ENCODE data around the gene HOXC5.
A peak's percentile ranks its signal among the peaks of the same experiment; 100 is the strongest.

HOXC5 gene

DNA sequence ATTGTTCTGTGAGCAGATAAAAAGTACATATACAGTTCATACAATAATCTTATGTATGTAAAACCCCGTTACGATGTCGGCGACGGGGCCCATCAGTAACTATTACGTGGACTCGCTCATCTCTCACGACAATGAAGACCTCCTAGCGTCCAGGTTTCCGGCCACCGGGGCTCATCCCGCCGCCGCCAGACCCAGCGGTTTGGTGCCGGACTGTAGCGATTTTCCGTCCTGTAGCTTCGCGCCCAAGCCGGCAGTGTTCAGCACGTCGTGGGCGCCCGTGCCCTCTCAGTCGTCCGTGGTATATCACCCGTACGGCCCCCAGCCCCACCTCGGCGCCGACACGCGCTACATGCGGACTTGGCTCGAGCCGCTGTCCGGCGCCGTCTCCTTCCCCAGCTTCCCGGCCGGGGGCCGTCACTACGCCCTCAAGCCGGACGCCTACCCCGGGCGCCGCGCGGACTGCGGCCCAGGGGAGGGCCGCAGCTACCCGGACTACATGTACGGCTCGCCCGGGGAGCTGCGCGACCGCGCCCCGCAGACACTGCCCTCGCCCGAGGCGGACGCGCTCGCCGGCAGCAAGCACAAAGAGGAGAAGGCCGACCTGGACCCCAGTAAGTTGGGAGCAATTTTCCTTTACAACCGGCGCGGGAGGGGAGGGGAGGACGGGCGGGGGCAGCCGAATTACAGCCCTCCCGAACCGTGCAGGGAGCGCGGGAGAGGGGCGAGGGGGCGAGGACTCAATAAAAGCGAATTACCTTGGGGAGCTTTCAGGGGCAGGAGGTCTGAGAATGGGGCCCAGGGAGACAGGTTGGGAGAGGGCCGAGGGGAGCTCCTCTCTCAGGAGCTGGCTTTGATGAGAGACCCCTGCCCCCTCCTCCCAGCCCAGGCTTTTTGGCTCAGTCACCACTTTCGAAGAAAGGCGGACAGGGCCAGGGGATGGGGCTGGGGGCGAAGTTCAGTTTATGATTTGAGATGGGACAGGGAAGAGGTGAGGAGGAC lies 32.4 kb upstream of the HOXC5 start, which contains the start of gene HOXC9:
Gene HOXC9, plus strand, starts transcription at position 46 of the 999 bp plus-strand sequence. Its CDS starts 28 bp downstream, at position 74.
- H3K27me3 Mint-ChIP-seq, result peaks cover 43% of the 10 kb centered on the region
- H3K9me3 Mint-ChIP-seq, result no peaks in the 10 kb centered on the region
- H3K27ac Mint-ChIP-seq, result no peak within 1 kb of the TSS
- peaks cover 13% of the 10 kb centered on the region for H3K4me1 Mint-ChIP-seq
- ATAC-seq (ENCODE audit: low read depth) (no peak), DNase-seq (ENCODE audit: low spot score in 2 of 2) (no peak)
- H3K4me3 Mint-ChIP-seq, result no peak within 1 kb of the TSS
- H3K36me3 Mint-ChIP-seq, result no peaks in the 10 kb centered on the region

DNA sequence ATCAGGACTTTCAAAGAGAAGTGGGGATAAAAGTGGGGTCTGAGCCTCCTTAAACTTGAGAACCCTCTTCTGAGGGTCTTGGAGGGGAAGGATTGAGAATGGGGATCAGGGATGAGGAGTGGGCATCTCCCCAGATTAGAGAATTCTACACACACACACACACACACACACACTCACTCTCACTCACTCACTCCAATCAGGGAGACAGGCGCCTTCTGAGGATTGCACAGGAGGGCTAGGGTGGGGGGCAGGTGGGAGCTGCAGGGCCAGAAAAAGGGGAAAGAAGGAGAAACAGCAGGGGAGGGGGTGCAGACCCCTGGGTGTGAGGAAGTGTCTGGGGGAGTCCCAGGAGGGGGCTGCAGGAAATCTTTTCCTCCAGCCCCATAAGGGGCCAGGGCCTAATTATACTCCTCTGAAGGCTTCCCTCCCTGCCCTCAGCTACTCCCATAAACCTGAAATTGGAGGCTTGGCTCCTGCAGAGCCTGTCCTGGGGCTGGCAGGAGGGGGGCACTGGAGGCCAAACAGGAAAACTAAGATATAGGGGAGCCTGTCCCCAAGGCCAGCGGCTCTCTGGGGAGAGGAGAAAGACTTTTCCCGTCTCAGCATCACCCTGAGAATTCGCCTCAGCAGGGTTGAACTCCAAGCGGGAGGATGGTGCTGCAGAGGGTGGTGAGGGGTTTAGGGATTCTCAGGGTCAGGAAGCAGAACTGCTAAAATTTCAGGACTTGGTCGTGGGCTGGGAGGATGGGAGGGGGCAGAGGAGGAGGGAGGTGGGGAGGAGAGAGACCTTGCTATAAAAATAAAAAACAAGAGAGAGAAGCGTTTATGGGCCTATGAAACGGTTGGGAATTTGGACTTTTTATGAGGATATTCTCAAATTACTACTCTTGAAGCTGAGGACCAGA lies 31.3 kb upstream of the HOXC5 start:
- Mint-ChIP-seq H3K27ac (peak overlapping the region; percentile 52), H3K27me3 (peaks cover 41% of the 10 kb centered on the region), H3K9me3 (no peaks in the 10 kb centered on the region), H3K4me1 (peaks cover 12% of the 10 kb centered on the region), H3K36me3 (no peaks in the 10 kb centered on the region), H3K4me3 (no peak overlapping the region)
- no peak for ATAC-seq (ENCODE audit: low read depth)
- no peak for DNase-seq (ENCODE audit: low spot score in 2 of 2)

DNA sequence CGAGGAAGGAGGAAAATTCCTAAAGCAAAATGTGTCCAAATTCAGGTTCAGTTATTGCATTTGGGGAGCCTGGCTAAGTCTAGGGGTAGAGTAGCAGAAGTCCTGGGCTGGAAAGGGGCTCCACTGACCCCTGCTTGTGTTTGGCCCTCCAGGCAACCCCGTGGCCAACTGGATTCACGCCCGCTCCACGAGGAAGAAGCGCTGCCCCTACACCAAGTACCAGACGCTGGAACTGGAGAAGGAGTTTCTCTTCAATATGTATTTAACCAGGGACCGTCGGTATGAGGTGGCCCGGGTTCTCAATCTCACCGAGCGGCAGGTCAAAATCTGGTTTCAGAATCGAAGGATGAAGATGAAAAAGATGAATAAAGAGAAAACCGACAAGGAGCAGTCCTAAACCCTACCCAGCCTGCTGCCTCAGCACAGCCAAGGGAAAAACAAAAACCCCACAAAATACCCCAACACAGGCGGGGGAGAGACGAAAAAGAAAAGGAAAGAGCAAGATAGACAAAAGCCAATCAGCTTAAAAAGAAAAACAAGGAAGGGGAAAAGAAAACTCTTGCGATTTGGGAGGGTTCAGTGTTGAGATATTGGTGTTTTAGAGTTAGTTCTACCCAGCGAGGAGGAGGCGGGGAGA lies 30.5 kb upstream of the HOXC5 start:
- H3K4me1 Mint-ChIP-seq, result peaks cover 10% of the 10 kb centered on the region
- H3K27me3 Mint-ChIP-seq, result peaks cover 39% of the 10 kb centered on the region
- no peaks in the 10 kb centered on the region for H3K36me3 Mint-ChIP-seq
- H3K27ac Mint-ChIP-seq, result no peak overlapping the region
- no peak overlapping the region for H3K4me3 Mint-ChIP-seq
- ATAC-seq (ENCODE audit: low read depth), result no peak
- DNase-seq (ENCODE audit: low spot score in 2 of 2), result no peak
- no peaks in the 10 kb centered on the region for H3K9me3 Mint-ChIP-seq

DNA sequence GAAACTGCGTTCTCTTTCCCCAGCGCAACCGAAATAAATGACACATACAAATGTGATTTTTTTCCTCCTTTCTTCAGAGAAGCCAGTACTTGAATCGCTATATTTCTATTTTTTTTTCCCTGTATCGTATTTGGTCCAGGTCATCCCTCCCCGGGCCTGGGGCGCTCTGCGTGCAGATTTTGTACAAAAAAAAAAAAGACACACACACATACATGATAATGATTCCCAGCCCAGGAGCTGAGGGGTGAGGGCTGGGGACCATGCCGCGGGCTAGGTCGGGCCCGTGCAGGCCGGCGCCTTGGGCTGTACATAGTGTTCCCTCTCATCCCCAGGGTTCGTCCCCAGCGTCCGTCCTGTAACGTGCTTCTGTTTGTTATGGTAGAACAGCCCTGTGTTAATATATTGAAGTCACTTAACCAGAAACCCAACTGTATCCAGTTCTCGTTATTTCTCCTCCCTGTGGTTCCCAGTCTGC lies 29.9 kb upstream of the HOXC5 start:
- Mint-ChIP-seq H3K4me3 (no peak overlapping the region), H3K4me1 (peaks cover 7% of the 10 kb centered on the region), H3K27ac (no peak overlapping the region), H3K36me3 (no peaks in the 10 kb centered on the region), H3K27me3 (peaks cover 40% of the 10 kb centered on the region), H3K9me3 (no peaks in the 10 kb centered on the region)
- ATAC-seq (ENCODE audit: low read depth) (no peak), DNase-seq (ENCODE audit: low spot score in 2 of 2) (no peak)

DNA sequence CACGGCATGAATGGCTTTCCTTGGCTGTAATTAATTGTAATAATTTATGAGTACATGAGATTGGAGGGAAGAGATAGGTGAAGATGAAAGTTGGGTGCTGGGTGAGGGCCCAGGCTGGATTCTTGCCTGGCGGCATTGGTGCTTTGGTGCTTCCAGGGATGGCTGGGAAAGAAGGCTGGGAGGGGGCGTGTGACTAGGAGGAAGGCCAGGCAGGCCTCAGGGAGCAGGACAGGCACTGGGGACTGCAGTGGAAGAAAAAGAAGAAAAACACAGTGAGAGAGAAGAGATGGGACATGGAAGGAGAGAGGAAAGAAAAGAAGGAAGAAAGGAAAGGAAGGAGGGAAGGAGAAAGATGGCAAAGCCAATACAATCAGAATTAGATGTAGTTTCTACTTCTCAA lies 29.2 kb upstream of the HOXC5 start:
- H3K4me3 Mint-ChIP-seq, result no peak overlapping the region

DNA sequence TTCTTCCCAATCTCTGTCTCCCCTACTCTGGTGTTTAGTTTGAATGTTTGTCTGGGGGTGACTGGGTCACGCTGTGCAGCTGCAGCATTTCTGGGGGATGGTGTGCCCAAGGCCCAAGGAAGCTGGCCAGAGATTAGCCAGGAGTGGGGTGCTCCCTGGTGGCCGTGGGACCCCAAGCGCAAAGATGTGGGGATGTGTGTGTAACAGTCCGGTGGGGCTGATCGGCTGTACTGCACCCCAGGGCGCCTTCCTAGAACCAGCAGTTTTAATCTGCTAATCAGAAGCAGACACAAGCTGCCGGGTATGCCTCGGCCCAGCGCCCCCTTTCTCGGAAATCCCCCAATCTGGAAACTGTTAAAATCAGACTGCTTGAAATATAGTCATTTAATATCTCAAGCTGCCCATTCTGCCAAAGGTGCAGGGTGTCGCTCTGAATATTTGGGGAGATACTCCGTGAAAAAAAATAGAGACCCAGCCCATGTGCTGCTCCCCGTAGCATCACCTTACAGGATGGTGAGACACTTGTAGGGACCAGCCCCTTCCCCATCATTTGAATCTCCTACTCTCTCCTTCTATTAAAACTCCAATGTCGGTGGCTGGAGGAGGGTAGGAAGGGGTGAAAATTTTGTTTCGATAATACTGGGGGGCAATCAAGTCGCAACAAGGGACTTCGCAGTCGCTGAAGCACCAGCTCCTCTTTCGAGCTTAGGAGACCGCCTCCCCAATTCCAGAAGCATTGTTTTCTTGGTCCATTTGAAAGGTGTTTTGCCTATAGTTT lies 28.6 kb upstream of the HOXC5 start:
- ATAC-seq (ENCODE audit: low read depth) (no peak), DNase-seq (ENCODE audit: low spot score in 2 of 2) (no peak)
- H3K4me3 Mint-ChIP-seq, result no peak overlapping the region
- H3K9me3 Mint-ChIP-seq, result no peaks in the 10 kb centered on the region
- H3K36me3 Mint-ChIP-seq, result no peaks in the 10 kb centered on the region
- H3K4me1 Mint-ChIP-seq, result peaks cover 9% of the 10 kb centered on the region
- H3K27me3 Mint-ChIP-seq, result peaks cover 36% of the 10 kb centered on the region
- H3K27ac Mint-ChIP-seq, result no peak overlapping the region

More for the DNA sequence above, 29.2 kb upstream of the HOXC5 start:
- Mint-ChIP-seq H3K36me3 (no peaks in the 10 kb centered on the region), H3K27ac (no peak overlapping the region), H3K4me1 (peaks cover 7% of the 10 kb centered on the region), H3K9me3 (no peaks in the 10 kb centered on the region), H3K27me3 (peaks cover 35% of the 10 kb centered on the region)
- ATAC-seq (ENCODE audit: low read depth), result no peak
- no peak for DNase-seq (ENCODE audit: low spot score in 2 of 2)

DNA sequence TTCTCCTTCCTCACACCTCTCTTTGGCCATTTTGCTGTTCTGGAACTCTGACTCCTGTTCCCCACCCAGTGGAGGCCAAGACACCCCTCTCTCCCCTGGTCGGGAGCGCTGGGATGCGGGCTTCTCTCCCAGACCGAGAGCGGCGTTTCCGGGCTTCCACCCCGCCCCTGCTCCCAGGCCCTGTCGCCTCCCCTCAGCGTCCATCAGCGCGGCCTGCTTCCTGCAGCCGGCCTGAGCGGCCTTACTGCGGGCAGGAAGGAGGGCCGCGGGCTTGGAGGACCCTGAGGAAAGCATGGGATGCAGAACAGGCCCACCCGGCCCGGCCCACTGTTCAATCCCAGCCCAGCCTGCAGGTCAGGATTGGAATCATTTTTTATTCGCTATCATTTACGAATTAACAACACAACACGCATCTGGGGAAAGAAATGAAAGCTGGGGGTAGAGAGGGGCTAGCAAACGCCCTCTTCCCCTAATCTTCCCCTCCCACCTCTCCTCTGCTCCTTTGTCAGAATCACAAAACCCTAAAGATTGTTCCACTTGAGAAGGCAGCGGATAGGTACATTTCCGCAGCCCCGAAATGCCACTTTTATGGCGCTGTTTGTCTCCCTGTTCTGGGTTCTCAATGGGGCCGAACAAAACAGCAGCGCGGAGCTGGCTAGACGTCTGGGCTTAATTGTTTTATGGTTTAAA lies 27.9 kb upstream of the HOXC5 start:
- H3K9me3 Mint-ChIP-seq, result no peaks in the 10 kb centered on the region
- H3K36me3 Mint-ChIP-seq, result no peaks in the 10 kb centered on the region
- no peak for ATAC-seq (ENCODE audit: low read depth)
- peaks cover 13% of the 10 kb centered on the region for H3K4me1 Mint-ChIP-seq
- H3K27ac Mint-ChIP-seq, result peak overlapping the region; percentile 65
- DNase-seq (ENCODE audit: low spot score in 2 of 2), result no peak
- peaks cover 42% of the 10 kb centered on the region for H3K27me3 Mint-ChIP-seq
- no peak overlapping the region for H3K4me3 Mint-ChIP-seq

DNA sequence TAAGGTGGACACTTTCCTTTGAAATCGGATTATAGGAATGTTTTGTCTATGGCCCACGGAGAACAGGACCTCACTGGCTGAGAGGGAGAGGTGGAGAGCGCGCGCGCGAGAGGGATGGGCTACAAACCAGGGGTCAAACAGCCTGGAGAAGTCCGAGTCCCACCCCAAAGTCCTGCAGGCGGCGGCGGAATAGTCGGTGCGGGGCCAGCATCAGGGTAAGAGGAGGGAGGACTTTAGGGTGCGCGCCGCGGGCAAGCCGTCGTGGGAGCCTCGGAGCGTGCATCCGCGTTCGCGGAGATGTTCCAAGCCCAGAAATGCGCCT lies 27.4 kb upstream of the HOXC5 start:
- ATAC-seq (ENCODE audit: low read depth) (no peak), DNase-seq (ENCODE audit: low spot score in 2 of 2) (no peak)
- Mint-ChIP-seq H3K9me3 (no peaks in the 10 kb centered on the region), H3K27me3 (peaks cover 44% of the 10 kb centered on the region), H3K36me3 (no peaks in the 10 kb centered on the region), H3K4me1 (peaks cover 13% of the 10 kb centered on the region), H3K27ac (peak overlapping the region; percentile 65), H3K4me3 (no peak overlapping the region)

DNA sequence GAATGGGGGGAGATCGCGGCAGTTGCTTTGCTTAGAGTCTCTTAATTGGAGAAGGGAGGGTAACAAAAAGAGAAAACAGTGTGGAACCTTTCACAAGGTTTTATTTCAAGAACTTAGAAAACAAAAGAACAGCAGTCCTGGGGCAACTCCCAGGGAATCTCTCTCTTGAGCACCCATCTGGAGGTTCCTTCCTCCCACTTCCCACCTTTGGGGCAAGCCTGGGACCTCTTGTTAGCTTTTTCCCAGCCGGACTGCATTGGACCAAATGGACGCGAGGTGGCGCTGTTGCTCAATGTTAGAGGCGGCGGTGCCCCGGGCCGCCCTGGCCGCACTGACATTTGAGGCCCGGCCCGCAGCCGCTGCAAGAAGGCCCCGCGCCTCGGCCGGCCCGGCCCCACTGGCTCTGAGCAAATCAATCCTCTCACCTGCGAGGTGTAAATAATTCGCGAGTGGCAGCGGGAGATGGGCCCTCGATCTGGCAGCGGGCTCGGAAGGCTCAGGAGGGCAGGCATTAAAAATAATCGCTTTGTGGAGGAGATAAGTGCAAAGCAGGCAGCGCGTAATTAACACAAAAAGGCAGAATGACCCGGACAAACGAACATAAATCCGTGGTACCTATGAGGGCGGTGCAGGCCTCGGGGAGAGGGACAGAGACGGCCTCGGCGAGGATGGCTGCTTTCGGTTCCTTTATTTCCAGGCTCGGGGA lies 26.8 kb upstream of the HOXC5 start:
- Mint-ChIP-seq H3K4me3 (peak overlapping the region; percentile 81), H3K4me1 (peaks cover 14% of the 10 kb centered on the region), H3K9me3 (no peaks in the 10 kb centered on the region), H3K36me3 (no peaks in the 10 kb centered on the region), H3K27me3 (peaks cover 45% of the 10 kb centered on the region), H3K27ac (peak overlapping the region; percentile 65)
- peak; percentile 81 for ATAC-seq (ENCODE audit: low read depth)
- peak; percentile 85 to 94 for DNase-seq (ENCODE audit: low spot score in 2 of 2)

DNA sequence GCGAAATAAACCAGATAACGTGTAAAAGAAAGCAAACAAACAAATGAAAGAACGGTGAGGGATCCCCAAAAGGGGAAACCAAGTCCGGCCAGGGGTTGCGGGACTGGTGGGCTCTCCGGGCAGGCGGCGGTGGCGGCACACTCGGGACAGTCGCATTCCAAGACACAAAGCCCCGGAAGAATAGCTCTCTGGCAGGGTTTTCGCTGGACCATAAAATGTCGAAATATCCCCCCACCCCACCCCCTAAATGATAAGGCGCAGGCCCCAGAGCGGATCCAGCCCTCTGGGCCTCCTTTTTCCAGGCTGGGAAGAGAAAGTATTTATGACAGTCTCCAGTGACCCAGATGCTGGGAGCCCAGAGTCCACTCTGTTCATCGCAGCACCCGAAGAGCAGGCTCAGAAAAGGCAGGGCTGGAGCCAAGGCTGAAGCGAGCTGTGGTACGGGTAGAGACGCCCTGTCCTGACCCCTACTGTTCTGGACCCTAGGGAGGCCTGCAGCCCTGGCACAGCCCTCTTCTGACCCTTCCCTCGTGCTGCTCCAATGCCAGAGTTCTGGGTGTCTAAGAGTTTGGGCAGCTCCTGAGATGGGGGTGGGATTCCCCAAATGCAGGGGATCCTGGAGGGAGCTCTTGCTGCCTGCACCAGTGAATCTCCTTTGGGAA lies 26.2 kb upstream of the HOXC5 start:
- Mint-ChIP-seq H3K36me3 (no peaks in the 10 kb centered on the region), H3K27ac (peak overlapping the region; percentile 65), H3K4me1 (peaks cover 19% of the 10 kb centered on the region), H3K27me3 (peaks cover 45% of the 10 kb centered on the region), H3K4me3 (peak overlapping the region; percentile 81), H3K9me3 (no peaks in the 10 kb centered on the region)
- no peak for ATAC-seq (ENCODE audit: low read depth)
- DNase-seq (ENCODE audit: low spot score in 2 of 2), result no peak

DNA sequence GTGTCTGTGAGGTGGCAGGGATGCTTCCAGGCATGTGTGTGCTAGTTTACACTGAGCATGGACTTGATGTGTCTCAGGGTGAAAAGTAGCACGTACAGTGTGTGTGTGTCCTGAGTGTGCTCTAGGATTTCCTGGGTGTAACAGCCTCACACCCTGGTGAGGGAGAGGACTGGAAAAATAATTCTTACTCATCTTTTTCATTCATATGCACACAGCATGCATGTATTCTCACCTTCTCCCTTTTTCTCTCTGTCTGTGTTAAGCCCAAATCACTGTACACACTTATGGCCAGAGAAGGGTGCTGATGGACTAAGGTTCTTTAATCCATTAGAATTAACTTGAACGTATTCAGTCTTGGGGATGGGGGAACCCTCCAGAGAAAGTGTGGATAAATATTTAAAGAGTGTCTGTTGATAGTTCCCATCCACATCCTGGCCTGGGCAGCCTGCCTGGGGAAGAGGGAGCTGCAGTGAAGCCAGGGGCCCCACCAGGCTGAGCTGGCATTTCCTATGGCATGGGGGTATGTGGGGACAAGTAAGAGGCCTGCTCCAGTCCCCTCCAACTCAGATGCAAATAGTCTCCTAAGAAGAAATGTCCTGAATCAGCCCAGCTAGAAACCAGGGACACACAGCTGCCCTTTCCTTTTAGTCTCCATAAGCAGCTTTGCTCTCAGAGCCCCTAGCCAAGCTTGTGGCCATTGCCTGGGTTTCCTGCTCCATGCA lies 25.2 kb upstream of the HOXC5 start:
- Mint-ChIP-seq H3K4me1 (peaks cover 17% of the 10 kb centered on the region), H3K27me3 (peaks cover 43% of the 10 kb centered on the region), H3K27ac (no peak overlapping the region), H3K4me3 (no peak overlapping the region), H3K36me3 (no peaks in the 10 kb centered on the region), H3K9me3 (no peaks in the 10 kb centered on the region)
- ATAC-seq (ENCODE audit: low read depth) (no peak), DNase-seq (ENCODE audit: low spot score in 2 of 2) (no peak)

Data from memory B cell (primary cell).